Measurements from ENCODE around the gene CNKSR3. TPM values are rescaled to one million over a fixed set of nuclear protein-coding genes. Genes with fewer than 3 reads are reported as not detected.
A peak's percentile ranks its signal among the peaks of the same experiment; 100 is the strongest.
"Not testable (repeated sequence)": the region's sequence is repeated elsewhere in the genome, so short reads cannot be mapped to it uniquely, and the experiment has no call there.

CNKSR3 gene
- total RNA-seq, 1 experiment from 2014 or later, result 6.7 TPM

GRCh38 chr6:154529957-154530356, 19.5 kb upstream of the CNKSR3 start:
- no peak for DNase-seq (ENCODE audit: low read depth)

GRCh38 chr6:154528310-154528915, 17.9 kb upstream of the CNKSR3 start:
- no peak for DNase-seq (ENCODE audit: low read depth)

- no peak for DNase-seq (ENCODE audit: low read depth)
Measured at GRCh38 chr6:154526996-154527395, 16.5 kb upstream of the CNKSR3 start.

- DNase-seq (ENCODE audit: low read depth), result no peak
Measured at GRCh38 chr6:154522576-154522975, 12.1 kb upstream of the CNKSR3 start.

- no peak for DNase-seq (ENCODE audit: low read depth)
Measured at GRCh38 chr6:154521412-154521811, 10.9 kb upstream of the CNKSR3 start.

- DNase-seq (ENCODE audit: low read depth), result no peak
Measured at GRCh38 chr6:154520280-154520679, 9.8 kb upstream of the CNKSR3 start.

- no peak for DNase-seq (ENCODE audit: low read depth)
Measured at GRCh38 chr6:154518396-154518795, 7.9 kb upstream of the CNKSR3 start.

GRCh38 chr6:154516276-154516675, 5.8 kb upstream of the CNKSR3 start:
- DNase-seq (ENCODE audit: low read depth), result no peak

GRCh38 chr6:154515826-154516225, 5.3 kb upstream of the CNKSR3 start:
- DNase-seq (ENCODE audit: low read depth), result no peak

- DNase-seq (ENCODE audit: low read depth), result not testable (repeated sequence)
Measured at GRCh38 chr6:154515076-154515475, 4.6 kb upstream of the CNKSR3 start.

- no peak for DNase-seq (ENCODE audit: low read depth)
Measured at GRCh38 chr6:154514481-154514880, 4.0 kb upstream of the CNKSR3 start.

- no peak for DNase-seq (ENCODE audit: low read depth)
Measured at GRCh38 chr6:154513601-154514320, 3.3 kb upstream of the CNKSR3 start.

- no peak for DNase-seq (ENCODE audit: low read depth)
Measured at GRCh38 chr6:154512201-154512600, 1.7 kb upstream of the CNKSR3 start.

- DNase-seq (ENCODE audit: low read depth), result no peak
Measured at GRCh38 chr6:154511791-154512190, 1.3 kb upstream of the CNKSR3 start.

GRCh38 chr6:154509421-154510143, 903 bp downstream of the CNKSR3 start:
- DNase-seq (ENCODE audit: low read depth), result peak; percentile 13

GRCh38 chr6:154508573-154509375, 1.7 kb downstream of the CNKSR3 start:
- DNase-seq (ENCODE audit: low read depth), result peak; percentile 65

GRCh38 chr6:154506991-154507898, 3.2 kb downstream of the CNKSR3 start:
- DNase-seq (ENCODE audit: low read depth), result no peak

- DNase-seq (ENCODE audit: low read depth), result no peak
Measured at GRCh38 chr6:154506582-154506981, 3.9 kb downstream of the CNKSR3 start.

- DNase-seq (ENCODE audit: low read depth), result no peak
Measured at GRCh38 chr6:154506108-154506507, 4.4 kb downstream of the CNKSR3 start.

GRCh38 chr6:154504865-154505449, 5.5 kb downstream of the CNKSR3 start:
- DNase-seq (ENCODE audit: low read depth), result no peak
